GM19468 (cell line): ENCODE data around the gene RBM44.
"Not testable (repeated sequence)": the region's sequence is repeated elsewhere in the genome, so short reads cannot be mapped to it uniquely, and the experiment has no call there.

Experiments used
- ATAC-seq: cut with Tn5 transposase; IDR thresholded peaks from one replicate; pipeline ENCODE4 v1.9.1; 2021; ENCODE audit warnings: mild to moderate bottlenecking, moderate library complexity, moderate number of reproducible peaks; ENCODE audit not compliant: unreplicated experiment; ENCODE audit errors: extremely low read depth

The RBM44 gene

GRCh38 chr2:237798236-237799059, at the start of gene RBM44:
Gene RBM44 (plus strand): TSS chr2:237798779. CDS start chr2:237813610, 14,831 bp downstream.
- ATAC-seq: no peak

- ATAC-seq: no peak
Measured at GRCh38 chr2:237749002-237749401, 49.6 kb upstream of the RBM44 start.

- ATAC-seq: no peak
Measured at GRCh38 chr2:237749961-237750360, 48.6 kb upstream of the RBM44 start.

- ATAC-seq: not testable (repeated sequence)
Measured at GRCh38 chr2:237750441-237750840, 48.1 kb upstream of the RBM44 start.

- ATAC-seq: peak; percentile 91
Measured at GRCh38 chr2:237752761-237753165, 45.8 kb upstream of the RBM44 start.

GRCh38 chr2:237754182-237754581, 44.4 kb upstream of the RBM44 start:
- no peak for ATAC-seq

GRCh38 chr2:237754626-237755248, 43.8 kb upstream of the RBM44 start:
- ATAC-seq: no peak

- no peak for ATAC-seq
Measured at GRCh38 chr2:237757616-237758015, 41.0 kb upstream of the RBM44 start.

- ATAC-seq: no peak
Measured at GRCh38 chr2:237758185-237758584, 40.4 kb upstream of the RBM44 start.

GRCh38 chr2:237759176-237759575, 39.4 kb upstream of the RBM44 start:
- ATAC-seq: no peak

GRCh38 chr2:237760506-237761502, 37.8 kb upstream of the RBM44 start:
- ATAC-seq: no peak

GRCh38 chr2:237762291-237763182, 36.0 kb upstream of the RBM44 start:
- ATAC-seq: not testable (repeated sequence)

GRCh38 chr2:237763812-237764211, 34.8 kb upstream of the RBM44 start:
- no peak for ATAC-seq

- not testable (repeated sequence) for ATAC-seq
Measured at GRCh38 chr2:237765122-237765521, 33.5 kb upstream of the RBM44 start.

- no peak for ATAC-seq
Measured at GRCh38 chr2:237765875-237766274, 32.7 kb upstream of the RBM44 start.

GRCh38 chr2:237766340-237766739, 32.2 kb upstream of the RBM44 start:
- no peak for ATAC-seq

GRCh38 chr2:237772513-237772912, 26.1 kb upstream of the RBM44 start:
- ATAC-seq: no peak

- ATAC-seq: no peak
Measured at GRCh38 chr2:237773826-237774225, 24.8 kb upstream of the RBM44 start.

GRCh38 chr2:237774811-237775553, 23.6 kb upstream of the RBM44 start:
- peak; percentile 58 for ATAC-seq
